Measurements from ENCODE around the gene NAT9.

Gene NAT9

DNA sequence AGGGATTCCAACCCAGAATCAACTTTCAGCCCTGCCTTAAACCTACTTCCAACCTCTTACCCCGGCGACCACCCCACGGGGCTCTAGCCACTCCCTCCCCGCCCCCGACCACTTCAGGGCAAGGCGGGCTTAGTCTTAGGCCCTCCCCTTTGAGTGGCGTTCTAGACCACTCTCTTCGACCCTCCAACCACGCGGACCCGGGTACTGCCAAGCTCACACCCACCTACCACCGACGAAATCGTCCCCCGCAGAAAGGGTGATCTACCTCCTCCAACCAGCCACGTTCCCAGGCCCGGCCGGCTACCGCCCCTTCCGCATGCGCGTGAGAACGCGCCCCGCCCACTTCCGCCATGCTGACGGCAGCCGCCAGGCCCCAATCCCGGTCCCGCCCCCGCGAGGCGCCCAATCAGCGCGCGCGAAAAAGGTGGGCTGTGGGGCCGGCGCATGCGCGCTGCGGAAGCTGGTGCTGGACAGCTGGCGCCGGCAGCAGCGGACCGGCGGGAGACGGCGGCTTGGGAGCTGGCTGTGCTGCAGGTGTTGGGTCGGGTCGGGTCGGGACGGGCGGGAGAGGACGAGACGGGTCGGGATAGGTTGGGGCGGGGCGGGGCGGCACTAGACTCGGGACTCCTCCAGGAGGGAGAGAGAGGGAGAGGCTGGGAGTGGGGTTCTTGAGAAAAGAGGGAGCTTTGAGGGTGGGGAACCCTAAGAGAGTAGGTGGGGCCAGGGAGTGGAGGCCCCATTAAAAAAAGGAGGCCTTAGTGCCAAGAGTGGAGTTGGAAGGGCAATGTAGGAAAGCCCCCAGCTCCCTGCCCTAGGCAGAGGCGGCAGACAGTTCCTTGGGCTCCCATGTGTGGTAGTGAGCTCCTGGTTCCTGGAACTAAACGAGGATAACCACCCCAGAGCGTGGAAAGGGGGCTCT is at the start of gene NAT9:
Gene NAT9 (minus strand): TSS at position 302 of the 919 bp plus-strand sequence. CDS start 647 bp downstream, outside the sequence.
- peak; percentile 98 for DNase-seq (ENCODE audit: low spot score)

- DNase-seq (ENCODE audit: low spot score), result no peak
Observed at GRCh38 chr17:74824961-74825627, 48.9 kb upstream of the NAT9 start.

DNA sequence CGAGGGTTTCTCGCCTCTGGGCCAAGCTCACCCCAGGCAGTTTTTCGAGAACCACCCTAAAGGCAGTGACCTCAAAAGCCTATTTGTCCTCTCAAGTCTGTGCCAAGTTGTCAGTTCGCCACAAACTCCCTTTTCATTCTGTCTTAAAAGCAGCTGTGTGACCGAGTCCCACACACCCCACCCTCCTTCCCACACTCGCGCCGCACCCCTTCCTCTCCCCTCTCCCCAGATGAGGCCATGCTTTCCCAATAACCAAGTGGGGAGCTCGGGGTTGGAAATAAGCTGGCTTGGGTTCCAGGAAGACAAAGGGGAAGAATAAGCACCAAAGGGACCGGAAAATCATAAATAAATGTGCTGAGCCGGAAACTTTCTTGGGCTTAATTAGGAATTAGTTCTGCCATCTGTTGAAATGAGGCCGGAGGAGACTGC is 46.8 kb upstream of the NAT9 start:
- no peak for DNase-seq (ENCODE audit: low spot score)

DNA sequence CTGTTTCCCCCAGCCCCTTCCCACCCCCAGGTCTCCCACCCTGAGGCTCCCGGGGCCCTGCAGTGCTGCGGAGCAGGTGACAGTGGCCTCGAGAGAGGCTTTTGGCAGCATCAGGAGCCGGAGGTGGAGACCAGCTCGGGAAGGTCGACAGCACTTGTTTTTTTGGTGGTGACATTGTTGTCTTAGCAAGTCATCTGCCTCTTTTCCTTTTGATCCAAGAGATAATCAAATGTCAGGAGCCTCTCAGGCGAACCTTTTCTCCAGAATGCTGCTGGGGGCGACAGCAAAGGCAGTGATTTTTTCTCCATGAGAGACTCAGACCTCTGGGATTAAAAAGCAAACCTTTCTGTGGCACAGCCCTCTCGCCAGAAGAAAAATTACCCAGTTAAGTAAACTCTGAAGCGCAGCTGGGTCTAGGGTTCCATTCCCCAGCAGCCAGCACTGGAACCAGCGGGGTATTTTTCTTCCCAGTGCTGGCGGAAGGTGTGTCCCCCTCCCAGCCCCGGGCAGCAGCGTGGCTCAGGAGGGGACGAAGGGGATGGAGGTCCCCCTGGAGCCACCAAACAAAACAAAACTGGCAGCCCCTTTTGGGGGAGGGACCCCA is 46.3 kb upstream of the NAT9 start:
- no peak for DNase-seq (ENCODE audit: low spot score)

DNA sequence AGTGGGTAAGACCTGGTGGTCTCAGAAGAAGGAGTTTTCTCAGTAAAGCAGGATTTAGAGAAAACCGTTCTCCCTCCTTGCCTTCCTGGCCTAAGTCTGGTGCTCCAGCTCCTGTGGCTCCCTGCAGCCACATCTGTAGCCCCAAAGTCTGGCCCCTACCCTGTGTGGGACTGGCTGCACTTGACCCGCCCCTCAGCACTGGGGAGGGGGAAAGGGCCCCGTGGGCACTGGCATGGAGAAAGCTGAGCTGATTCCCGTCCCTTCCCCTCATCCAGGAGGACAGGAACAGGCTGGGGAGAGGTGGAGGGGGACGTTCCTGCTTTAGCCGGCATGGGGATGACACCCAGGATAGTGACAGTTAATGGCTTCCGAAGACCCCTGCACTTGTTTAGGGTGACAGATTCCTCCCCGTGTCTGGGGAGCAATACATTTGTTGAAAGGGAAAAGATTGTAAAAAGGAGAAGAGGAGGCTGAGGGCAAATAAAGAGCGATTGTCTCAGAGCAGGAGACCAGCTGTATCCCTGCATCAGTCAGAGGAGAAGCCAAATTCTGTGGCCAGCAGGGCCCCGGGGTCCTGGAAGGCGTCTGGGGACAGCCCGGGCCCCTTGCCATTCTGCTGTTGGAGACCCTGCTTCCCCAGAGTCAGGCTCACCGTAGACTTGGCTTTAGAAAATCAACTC is 45.6 kb upstream of the NAT9 start:
- no peak for DNase-seq (ENCODE audit: low spot score)

GRCh38 chr17:74819801-74820436 is 43.8 kb upstream of the NAT9 start:
- no peak for DNase-seq (ENCODE audit: low spot score)

DNA sequence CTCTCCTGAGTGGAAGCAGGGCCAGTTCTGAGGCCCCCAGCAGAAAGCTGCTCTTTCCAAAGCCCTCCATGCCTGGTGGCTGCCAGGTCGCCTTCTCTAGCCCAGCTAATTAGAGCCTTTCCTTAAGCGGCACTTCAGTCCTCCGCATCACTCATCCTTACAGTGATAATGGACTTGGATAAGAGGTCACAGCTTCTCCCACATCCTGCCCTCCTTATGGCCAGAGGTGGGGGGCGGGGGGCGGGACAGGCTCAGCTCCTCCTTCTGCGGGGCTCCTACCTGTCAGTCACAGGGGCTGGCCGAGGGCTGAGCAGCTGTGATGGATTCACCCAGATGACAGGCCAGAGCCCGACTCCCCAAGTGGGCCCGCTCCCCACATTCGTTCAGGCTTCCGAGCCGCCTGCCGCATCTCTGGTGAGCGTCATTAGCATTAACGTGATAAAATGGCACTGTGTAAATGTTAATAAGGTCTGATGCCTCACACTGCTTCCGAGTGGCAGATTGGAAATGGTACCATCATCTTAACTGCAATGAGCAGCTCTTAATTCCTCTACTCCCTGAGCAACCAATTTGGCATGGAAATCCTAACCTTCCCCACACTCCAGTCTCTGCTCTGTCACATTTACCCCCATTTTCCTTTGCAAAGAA is 42.3 kb upstream of the NAT9 start:
- DNase-seq (ENCODE audit: low spot score), result no peak

- no peak for DNase-seq (ENCODE audit: low spot score)
Observed at GRCh38 chr17:74816905-74817620, 40.9 kb upstream of the NAT9 start.

DNA sequence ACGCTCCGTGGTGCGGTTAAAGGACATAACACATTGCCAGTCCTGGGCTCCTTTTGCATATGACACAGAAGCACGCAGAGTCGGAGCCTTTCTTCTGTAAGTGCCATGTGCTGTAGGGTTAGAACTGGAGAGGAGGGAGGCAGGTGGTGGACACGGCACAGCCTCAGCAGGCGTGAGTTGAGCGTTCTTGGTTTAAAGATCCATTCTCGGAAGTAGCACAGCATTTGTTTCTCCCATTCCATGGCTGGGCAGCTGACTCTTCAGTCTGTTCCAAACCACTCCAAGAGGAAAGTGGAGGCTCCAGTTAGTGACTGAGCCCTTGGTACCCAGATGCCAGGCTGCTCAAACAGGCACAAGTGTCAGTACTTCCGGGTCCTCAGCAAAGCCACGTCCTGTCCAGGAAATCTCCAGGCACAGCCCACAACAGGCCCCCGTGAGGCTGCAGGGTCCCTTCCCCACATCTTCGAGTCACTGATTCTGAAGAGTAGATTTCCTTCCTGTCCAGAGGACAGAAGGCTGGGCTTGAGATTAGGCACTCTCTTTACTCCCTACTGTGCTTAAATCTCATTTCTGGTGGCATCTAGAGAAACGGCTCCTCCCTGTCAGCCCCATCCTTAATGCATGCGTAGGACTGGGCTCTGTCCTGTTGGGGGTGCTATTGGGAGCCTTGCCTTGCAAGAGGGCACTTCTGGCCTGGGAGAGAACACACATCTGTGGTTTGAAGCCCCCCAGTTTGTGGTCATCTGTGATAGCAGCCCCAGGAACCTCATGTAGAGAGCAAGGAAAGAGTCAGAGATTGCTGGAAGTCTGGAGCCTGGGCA is 39.6 kb upstream of the NAT9 start:
- DNase-seq (ENCODE audit: low spot score), result no peak

DNA sequence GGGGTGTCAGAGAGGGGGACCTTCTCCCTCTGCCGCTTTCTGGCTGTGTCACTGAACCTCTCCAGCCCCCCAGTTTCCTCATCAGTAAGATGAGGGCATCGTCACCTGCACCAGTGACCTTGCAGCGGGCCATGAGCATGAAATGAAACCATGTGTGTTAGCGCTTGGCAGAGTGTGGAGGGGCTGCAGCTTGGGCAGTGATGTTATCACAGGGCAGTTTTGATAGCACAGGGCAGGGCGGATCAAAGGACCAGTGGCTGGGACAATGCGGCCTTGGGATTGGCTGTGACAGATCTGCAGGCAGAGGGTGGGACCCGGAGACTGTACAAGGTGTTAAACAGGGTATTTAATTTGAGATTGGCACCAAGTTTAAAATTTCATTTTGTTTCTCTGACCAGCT is 38.9 kb upstream of the NAT9 start:
- DNase-seq (ENCODE audit: low spot score), result no peak

- no peak for DNase-seq (ENCODE audit: low spot score)
Observed at GRCh38 chr17:74814453-74814852, 38.3 kb upstream of the NAT9 start.

DNA sequence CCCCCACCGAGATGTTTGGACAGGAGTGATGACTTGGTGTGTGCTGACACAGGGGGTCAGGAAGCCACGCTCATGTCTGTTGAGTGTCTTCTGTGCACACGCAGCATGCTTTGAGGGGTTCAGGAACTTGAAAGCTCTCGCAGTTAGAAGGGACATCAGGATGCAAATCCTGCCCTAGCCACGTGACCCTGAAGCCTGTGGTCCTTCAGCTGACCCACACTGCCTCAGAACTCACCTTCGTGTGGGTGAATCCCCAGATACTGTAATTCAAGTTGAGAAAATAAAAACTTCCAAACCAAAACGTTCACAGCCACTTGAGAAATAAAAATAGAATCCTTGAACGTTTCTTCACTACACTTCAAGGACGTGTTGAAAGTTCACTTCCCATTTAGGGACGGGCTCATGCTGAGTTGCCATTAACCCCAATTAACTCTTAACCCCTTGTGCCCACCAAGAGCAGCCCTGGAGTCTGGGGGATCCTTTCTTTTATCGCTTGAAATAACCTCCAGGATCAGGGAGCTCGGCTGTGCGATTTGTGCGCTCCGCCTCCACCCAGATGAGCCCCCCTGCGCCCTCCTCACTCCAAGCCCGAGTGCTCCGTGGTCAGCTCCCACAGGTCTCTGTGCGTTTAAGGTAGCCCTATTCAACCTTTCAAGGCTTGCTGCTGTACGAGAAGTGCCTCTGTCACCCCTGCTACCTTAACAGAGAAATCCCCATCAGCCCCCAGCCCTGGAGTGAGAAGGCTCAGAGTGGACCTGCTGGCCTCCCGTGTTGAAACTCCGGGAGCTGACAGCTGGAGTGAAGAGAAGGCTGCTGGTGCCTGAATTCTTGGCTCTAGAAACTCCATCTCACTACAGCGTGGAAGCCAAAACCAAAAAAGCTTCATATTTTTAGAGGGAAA is 36.2 kb upstream of the NAT9 start:
- no peak for DNase-seq (ENCODE audit: low spot score)

DNA sequence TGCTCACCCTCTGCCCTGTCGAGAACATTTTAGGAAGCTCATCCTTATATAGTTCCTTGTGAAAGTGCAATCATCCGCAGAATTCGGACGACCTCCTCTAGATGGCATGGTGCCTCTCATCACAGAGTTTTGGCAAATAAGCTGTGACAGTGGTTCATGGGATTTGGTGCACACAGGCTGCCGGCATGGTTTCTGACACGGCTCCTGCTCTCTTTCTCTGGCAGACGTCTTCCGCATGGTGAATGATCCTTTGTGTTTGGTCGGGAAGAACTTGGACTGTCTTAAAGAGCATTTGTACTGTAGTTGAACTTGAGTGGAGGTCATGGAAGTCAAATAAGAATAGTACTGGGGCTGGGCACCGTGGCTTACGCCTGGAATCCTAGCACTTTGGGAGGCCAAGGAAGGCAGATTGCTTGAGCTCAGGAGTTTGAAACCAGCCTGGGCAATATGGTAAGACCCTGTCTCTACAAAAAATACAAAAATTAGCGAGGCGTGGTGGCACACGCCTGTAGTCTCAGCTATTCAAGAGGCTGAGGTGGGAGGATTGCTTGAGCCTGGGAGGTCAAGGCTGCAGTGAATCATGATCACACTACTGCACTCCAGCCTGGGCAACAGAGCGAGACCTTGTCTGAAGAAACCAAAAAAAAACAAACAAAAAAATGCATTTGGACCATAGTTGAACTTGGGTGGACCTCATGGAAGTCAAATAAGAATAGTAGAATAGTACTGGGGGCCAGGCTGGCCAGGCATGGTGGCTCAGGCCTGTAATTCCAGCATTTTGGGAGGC is 34.7 kb upstream of the NAT9 start:
- no peak for DNase-seq (ENCODE audit: low spot score)

- DNase-seq (ENCODE audit: low spot score), result no peak
Observed at GRCh38 chr17:74808714-74809430, 32.7 kb upstream of the NAT9 start.

DNA sequence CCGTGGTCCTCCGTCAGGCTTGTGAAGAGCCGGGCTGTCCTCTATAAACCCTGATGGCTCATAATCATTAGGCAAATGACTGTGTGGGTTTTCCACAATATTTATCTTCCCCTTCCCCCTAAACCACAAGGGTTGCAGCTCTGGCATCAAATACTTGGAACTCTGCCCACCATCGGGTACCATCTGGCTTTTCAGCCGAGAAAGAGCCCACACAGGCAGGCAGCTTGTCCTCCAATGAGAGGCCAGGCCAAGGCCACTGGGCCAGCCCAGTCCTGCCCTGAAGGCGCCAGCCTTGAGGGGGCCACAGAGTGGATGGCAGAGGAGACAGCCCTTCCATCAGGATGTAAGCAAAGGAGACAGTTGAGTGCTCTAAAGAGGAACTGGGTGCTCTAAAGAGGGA is 31.8 kb upstream of the NAT9 start:
- DNase-seq (ENCODE audit: low spot score), result no peak

DNA sequence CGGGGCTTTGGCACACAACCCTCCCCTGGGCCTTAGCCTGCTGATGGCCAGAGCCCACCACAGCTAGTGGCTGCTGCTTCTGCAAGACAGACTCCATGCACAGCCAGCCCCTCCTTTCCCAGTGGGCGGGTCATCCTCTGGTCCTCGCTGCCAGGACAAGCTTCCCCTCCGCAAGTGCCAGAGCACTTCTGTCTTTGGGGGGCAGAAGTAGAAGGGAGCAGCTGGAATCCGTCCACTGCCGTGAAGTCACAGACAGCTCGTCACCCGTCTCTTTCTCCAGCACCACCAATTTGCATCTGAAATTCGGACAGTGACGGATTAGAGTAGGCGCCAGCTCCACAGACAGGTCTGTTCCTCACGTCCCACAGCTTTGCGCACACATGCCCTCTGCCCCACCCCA is 31.3 kb upstream of the NAT9 start:
- DNase-seq (ENCODE audit: low spot score), result no peak

DNA sequence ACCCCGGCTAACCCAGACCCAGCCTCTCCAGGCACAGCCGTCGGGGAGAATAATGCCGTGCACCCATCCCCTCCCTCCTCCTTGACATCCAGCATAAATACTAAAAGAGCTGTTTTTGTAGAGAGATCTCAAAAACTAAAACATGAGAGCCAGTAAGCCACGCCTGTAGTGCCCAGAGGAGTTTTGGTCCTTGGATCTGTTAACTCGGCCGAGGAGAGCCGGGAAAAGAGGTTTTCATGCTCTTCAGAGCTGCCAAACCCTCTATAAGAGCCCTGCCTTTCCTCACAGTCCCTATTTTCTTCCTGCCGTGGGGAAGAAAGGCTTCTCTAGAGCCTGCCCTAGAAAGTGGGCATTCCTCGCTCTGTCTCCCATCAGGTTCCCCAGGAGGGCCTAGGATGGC is 30.2 kb upstream of the NAT9 start:
- DNase-seq (ENCODE audit: low spot score), result no peak

Measured in hematopoietic multipotent progenitor cell treated with erythropoietin and hydrocortisone succinate and interleukin-3 and kit ligand, for 15 days (in vitro differentiated cells).